Peyer's patch (tissue), 4 donors: Measurements from ENCODE around the gene KIAA1671.

Experiments used
- POLR2A ChIP-seq, 2 donors: fragments of 450-650 bp; IDR thresholded peaks; one replicate each; pipeline ENCODE4 v1.5.1; 2017; ENCODE audit warnings: antibody characterized with exemption in 2 of 2, mild to moderate bottlenecking in 2 of 2, moderate library complexity in 2 of 2
- TF ChIP-seq, protein P1 (sequence below), 6 experiments: fragments of 450-650 bp in 4 of 6; fragments of 200-600 bp in 2 of 6; sonication (generic) in 1 of 6; IDR thresholded peaks; one replicate each; pipeline ENCODE4 v1.5.1; 2017 to 2019; ENCODE audit warnings: antibody characterized with exemption in 6 of 6, mild to moderate bottlenecking in 3 of 6, moderate library complexity in 1 of 6

- TF ChIP-seq, protein P1, sequence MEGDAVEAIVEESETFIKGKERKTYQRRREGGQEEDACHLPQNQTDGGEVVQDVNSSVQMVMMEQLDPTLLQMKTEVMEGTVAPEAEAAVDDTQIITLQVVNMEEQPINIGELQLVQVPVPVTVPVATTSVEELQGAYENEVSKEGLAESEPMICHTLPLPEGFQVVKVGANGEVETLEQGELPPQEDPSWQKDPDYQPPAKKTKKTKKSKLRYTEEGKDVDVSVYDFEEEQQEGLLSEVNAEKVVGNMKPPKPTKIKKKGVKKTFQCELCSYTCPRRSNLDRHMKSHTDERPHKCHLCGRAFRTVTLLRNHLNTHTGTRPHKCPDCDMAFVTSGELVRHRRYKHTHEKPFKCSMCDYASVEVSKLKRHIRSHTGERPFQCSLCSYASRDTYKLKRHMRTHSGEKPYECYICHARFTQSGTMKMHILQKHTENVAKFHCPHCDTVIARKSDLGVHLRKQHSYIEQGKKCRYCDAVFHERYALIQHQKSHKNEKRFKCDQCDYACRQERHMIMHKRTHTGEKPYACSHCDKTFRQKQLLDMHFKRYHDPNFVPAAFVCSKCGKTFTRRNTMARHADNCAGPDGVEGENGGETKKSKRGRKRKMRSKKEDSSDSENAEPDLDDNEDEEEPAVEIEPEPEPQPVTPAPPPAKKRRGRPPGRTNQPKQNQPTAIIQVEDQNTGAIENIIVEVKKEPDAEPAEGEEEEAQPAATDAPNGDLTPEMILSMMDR (IDR thresholded peaks at IDR 0.05): no peak
- TF ChIP-seq POLR2A (IDR thresholded peaks at IDR 0.05): no peak
Observed at GRCh38 chr22:25130462-25130861, 177.9 kb downstream of the KIAA1671 start.
